Right lobe of liver (tissue), 4 donors: ENCODE results near the gene UBIAD1.

Experiments used
- POLR2A ChIP-seq: fragments of 450-650 bp; IDR thresholded peaks from one replicate; pipeline ENCODE4 v1.6.1; 2017; ENCODE audit warnings: antibody characterized with exemption, mild to moderate bottlenecking
- TF ChIP-seq, protein P1 (sequence below), 4 donors: fragments of 200-600 bp in 3 of 4; fragments of 450-650 bp in 1 of 4; IDR thresholded peaks; one replicate each; pipeline versions ENCODE4 v1.5.1 to v1.8.0; 2016 to 2022; ENCODE audit warnings: antibody characterized with exemption in 4 of 4, mild to moderate bottlenecking in 2 of 4
- donor health status: DM: no; HTN: no; CAD: no.
- donor health status: DM: no; HTN: no; CAD: no.
- donor health status: DM: no; HTN: yes; CAD: no.

DNA sequence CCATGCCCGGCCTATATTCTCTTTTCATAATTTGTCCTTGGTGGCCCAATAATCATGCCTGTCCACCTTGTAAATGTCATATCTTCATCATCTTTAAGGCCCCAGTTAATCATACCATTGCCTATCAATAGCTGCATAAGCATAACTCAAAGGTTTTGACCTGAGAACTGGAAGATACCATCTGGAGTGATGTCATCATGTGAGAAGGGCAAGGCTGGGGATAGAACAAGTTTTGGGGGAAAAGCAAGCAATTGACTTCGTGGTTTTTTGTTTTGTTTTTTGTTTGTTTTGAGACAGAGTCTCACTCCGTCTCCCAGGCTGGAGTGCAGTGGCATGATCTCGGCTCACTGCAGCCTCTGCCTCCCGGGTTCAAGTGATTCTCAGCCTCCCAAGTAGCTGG lies 6.2 kb downstream of the UBIAD1 start:
- TF ChIP-seq, protein P1, sequence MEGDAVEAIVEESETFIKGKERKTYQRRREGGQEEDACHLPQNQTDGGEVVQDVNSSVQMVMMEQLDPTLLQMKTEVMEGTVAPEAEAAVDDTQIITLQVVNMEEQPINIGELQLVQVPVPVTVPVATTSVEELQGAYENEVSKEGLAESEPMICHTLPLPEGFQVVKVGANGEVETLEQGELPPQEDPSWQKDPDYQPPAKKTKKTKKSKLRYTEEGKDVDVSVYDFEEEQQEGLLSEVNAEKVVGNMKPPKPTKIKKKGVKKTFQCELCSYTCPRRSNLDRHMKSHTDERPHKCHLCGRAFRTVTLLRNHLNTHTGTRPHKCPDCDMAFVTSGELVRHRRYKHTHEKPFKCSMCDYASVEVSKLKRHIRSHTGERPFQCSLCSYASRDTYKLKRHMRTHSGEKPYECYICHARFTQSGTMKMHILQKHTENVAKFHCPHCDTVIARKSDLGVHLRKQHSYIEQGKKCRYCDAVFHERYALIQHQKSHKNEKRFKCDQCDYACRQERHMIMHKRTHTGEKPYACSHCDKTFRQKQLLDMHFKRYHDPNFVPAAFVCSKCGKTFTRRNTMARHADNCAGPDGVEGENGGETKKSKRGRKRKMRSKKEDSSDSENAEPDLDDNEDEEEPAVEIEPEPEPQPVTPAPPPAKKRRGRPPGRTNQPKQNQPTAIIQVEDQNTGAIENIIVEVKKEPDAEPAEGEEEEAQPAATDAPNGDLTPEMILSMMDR (IDR thresholded peaks at IDR 0.05): no peak
- no peak for TF ChIP-seq POLR2A
